Natural killer cell (primary cell): ENCODE data around the gene STARD7. TPM values are rescaled to one million over a fixed set of nuclear protein-coding genes. Genes with fewer than 3 reads are reported as not detected.
A peak's percentile ranks its signal among the peaks of the same experiment; 100 is the strongest.

Experiments
- ATAC-seq, 3 donors: fragments of 150-1000 bp in 2 of 3; fragments of 200-7000 bp in 1 of 3; cut with Tn5 transposase; 1 replicate in 1 of 3; 2 replicates in 2 of 3; pipeline ENCODE4 v1.10.0; 2021; ENCODE audit warnings: mild to moderate bottlenecking in 2 of 3, moderate library complexity in 2 of 3
- DNase-seq, 2 donors: peaks; one replicate each; pipeline versions ENCODE4 v3.0.0 to v3.0.0-alpha.2; 2013 to 2021; ENCODE audit warnings: mixed read lengths in 1 of 2
- H3K27ac ChIP-seq: one replicate; pipeline ENCODE4 v1.5.1; 2013; ENCODE audit warnings: mild to moderate bottlenecking, low read length
- H3K27me3 ChIP-seq: one replicate; pipeline ENCODE4 v1.6.1; 2013; ENCODE audit warnings: low read length; ENCODE audit not compliant: control insufficient read depth, insufficient read depth
- H3K36me3 ChIP-seq: one replicate; pipeline ENCODE4 v1.6.1; 2013; ENCODE audit warnings: low read length; ENCODE audit not compliant: control insufficient read depth, insufficient read depth
- H3K4me1 ChIP-seq: one replicate; pipeline ENCODE4 v1.6.1; 2013; ENCODE audit warnings: low read length; ENCODE audit not compliant: control insufficient read depth, insufficient read depth
- H3K4me3 ChIP-seq: one replicate; pipeline ENCODE4 v1.5.1; 2013; ENCODE audit warnings: low read length
- H3K9me3 ChIP-seq: one replicate; pipeline ENCODE4 v1.6.1; 2013; ENCODE audit warnings: low read length; ENCODE audit not compliant: control insufficient read depth, insufficient read depth
- H3K27ac Mint-ChIP-seq, 2 donors: one replicate each; pipeline ENCODE4 v1.8.0; 2022; ENCODE audit warnings: mild to moderate bottlenecking in 2 of 2, mixed read lengths in 2 of 2, moderate library complexity in 1 of 2
- H3K27me3 Mint-ChIP-seq, 2 donors: one replicate each; pipeline ENCODE4 v1.8.0; 2022; ENCODE audit warnings: low read depth in 2 of 2, mixed read lengths in 2 of 2
- H3K36me3 Mint-ChIP-seq: one replicate; pipeline ENCODE4 v1.8.0; 2022; ENCODE audit warnings: mixed read lengths
- H3K4me1 Mint-ChIP-seq, 2 donors: one replicate each; pipeline ENCODE4 v1.8.0; 2022; ENCODE audit warnings: mixed read lengths in 2 of 2
- H3K4me3 Mint-ChIP-seq: one replicate; pipeline ENCODE4 v1.8.0; 2022; ENCODE audit warnings: mild to moderate bottlenecking, moderate library complexity, mixed read lengths
- H3K9me3 Mint-ChIP-seq, 2 donors: one replicate each; pipeline ENCODE4 v1.8.0; 2022; ENCODE audit warnings: mixed read lengths in 2 of 2
- WGBS: methylation state at CpG from one replicate; pipeline ENCODE4 v1.1.7; 2013; ENCODE audit warnings: missing lambda C conversion rate; ENCODE audit not compliant: insufficient coverage; 5-methylcytosine and 5-hydroxymethylcytosine counted together
- intact Hi-C: fragments of 100-400 bp; cut with micrococcal nuclease; formaldehyde crosslinking; loops from one replicate; pipeline ENCODE4 v1.14.2; 2022
- total RNA-seq, 4 donors: library from RNA; stranded (reverse); fragments of 120-200 nt in 1 of 4; gene quantifications; one replicate each; pipeline versions ENCODE4 v1.2.3 to v1.2.4, GENCODE V29; 2013 to 2022
- TF ChIP-seq, protein P1 (sequence below): fragments of 200-600 bp; IDR thresholded peaks from one replicate; pipeline ENCODE4 v1.8.0; 2022; ENCODE audit warnings: antibody characterized with exemption

The STARD7 gene
- total RNA-seq, 3 donors from 2014 or later (not counting 1 experiment from before 2014, with no cell fraction given) = 62.6 to 106 (median 86.1) TPM

DNA sequence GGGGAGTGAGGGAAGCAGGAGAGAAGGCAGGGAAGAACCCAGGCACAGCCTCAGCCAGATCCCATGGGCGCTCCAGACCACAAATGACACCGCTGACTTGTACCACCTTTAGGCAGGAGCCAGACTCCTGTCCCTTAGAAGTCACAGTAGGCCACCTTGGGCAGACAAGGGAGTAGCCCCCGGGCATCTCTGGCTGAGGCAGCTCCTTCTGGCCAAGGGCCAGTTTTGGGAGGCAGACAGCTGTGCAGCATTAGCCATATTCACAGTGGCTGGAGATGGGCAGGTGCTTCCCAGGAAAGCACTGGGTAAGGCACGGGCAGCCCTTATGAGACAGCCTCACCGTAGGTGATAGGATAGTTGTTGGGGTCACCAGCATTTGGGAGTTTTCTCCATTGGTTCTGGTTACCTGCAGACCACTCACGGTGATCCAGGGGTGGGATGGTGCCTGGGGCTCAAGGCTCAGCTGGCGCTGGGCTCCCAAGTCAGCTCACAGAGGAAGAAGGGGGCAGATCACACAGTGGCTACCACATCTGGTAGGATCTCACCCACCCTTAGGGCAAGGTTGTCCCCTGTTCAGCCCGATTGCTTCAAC, 72.4 kb downstream of the STARD7 start:
- Histone ChIP-seq H3K4me3 (no peak overlapping the region), H3K36me3 (no peaks in the 10 kb centered on the region), H3K27me3 (no peaks in the 10 kb centered on the region), H3K27ac (no peak overlapping the region), H3K9me3 (no peaks in the 10 kb centered on the region), H3K4me1 (peaks cover 31% of the 10 kb centered on the region)
- WGBS = 90% methylated on average over 8 of the region's 8 CpGs
- Mint-ChIP-seq H3K27me3 (no peaks in the 10 kb centered on the region), H3K27ac (peak overlapping the region; percentile 36 to 79), H3K4me3 (no peak overlapping the region), H3K4me1 (peaks cover 0 to 35% of the 10 kb centered on the region in 2 donors), H3K9me3 (no peaks in the 10 kb centered on the region), H3K36me3 (no peaks in the 10 kb centered on the region)
- intact Hi-C loops = no loop called here
- ATAC-seq (peak in 1 of 3 donors; percentile 1), DNase-seq (no peak)
- TF ChIP-seq, protein P1, sequence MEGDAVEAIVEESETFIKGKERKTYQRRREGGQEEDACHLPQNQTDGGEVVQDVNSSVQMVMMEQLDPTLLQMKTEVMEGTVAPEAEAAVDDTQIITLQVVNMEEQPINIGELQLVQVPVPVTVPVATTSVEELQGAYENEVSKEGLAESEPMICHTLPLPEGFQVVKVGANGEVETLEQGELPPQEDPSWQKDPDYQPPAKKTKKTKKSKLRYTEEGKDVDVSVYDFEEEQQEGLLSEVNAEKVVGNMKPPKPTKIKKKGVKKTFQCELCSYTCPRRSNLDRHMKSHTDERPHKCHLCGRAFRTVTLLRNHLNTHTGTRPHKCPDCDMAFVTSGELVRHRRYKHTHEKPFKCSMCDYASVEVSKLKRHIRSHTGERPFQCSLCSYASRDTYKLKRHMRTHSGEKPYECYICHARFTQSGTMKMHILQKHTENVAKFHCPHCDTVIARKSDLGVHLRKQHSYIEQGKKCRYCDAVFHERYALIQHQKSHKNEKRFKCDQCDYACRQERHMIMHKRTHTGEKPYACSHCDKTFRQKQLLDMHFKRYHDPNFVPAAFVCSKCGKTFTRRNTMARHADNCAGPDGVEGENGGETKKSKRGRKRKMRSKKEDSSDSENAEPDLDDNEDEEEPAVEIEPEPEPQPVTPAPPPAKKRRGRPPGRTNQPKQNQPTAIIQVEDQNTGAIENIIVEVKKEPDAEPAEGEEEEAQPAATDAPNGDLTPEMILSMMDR = no peak

DNA sequence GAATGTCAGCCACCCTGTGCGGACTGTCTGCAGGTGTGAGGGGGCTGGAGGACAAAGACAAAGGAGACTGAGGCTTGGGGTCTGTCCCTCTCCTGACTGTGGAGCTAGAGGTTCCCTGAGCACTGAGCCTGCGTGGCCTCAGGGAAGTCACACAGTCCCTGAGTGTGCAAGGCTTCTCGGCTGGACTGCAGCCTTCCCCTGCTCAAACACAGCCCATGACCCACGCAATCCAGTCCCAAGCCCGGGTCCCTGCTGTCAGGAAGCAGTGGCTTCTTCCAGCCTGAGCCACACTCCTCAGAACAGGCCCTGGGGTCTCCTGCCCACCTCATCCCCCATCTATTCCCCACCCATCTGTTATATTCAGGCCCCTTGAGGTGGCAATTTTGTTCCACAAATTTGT, 73.0 kb downstream of the STARD7 start:
- Mint-ChIP-seq H3K4me1 (peaks cover 0 to 36% of the 10 kb centered on the region in 2 donors), H3K4me3 (peak overlapping the region; percentile 31), H3K36me3 (no peaks in the 10 kb centered on the region), H3K27me3 (no peaks in the 10 kb centered on the region), H3K27ac (peak overlapping the region; percentile 36 to 79), H3K9me3 (no peaks in the 10 kb centered on the region)
- TF ChIP-seq, protein P1 = no peak
- no peak for DNase-seq
- Histone ChIP-seq H3K4me3 (no peak overlapping the region), H3K27me3 (no peaks in the 10 kb centered on the region), H3K36me3 (no peaks in the 10 kb centered on the region), H3K27ac (no peak overlapping the region), H3K4me1 (peaks cover 30% of the 10 kb centered on the region), H3K9me3 (no peaks in the 10 kb centered on the region)
- no peak for ATAC-seq
- 93% methylated on average over 5 of the region's 5 CpGs for WGBS
- intact Hi-C loops = no loop called here

DNA sequence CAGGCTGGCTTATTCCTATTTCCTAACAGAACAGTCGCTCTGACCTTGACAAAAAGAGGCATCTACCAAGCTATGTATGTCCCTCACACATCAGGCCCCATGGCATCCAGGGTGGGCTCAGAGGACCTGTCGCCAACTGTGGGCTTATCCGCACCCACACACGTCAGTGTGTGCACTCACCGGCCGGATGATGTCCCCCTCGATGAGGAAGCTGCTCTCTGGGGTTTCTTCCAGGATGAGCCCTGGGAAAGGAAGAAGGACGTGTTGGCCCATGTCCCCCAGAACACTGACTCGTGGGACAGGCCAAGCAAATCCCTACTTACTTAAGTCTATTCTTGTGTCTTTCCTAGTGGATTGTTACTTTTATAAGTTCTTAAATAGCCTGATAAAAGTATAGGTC, 73.5 kb downstream of the STARD7 start:
- no peaks in the 10 kb centered on the region for H3K9me3 Mint-ChIP-seq
- ATAC-seq = no peak

More for the DNA sequence above, 73.5 kb downstream of the STARD7 start:
- Mint-ChIP-seq H3K36me3 (no peaks in the 10 kb centered on the region), H3K27me3 (no peaks in the 10 kb centered on the region), H3K27ac (peak overlapping the region; percentile 47 to 79), H3K4me3 (peak overlapping the region; percentile 31), H3K4me1 (peaks cover 0 to 41% of the 10 kb centered on the region in 2 donors)
- no peak overlapping the region for H3K4me3 ChIP-seq
- no peaks in the 10 kb centered on the region for H3K36me3 ChIP-seq
- no peak for DNase-seq
- WGBS = 95% methylated on average over 7 of the region's 9 CpGs
- H3K4me1 ChIP-seq = peaks cover 34% of the 10 kb centered on the region
- H3K27me3 ChIP-seq = no peaks in the 10 kb centered on the region
- H3K9me3 ChIP-seq = no peaks in the 10 kb centered on the region
- TF ChIP-seq, protein P1 = no peak
- intact Hi-C loops = no loop called here
- no peak overlapping the region for H3K27ac ChIP-seq

Other genes starting within 250 kb of the STARD7 start
- 10 to 100 TPM; 84.5 to 91.5 (median 85.4) TPM for gene ANKRD36C, start 217.0 kb downstream of the STARD7 start, total RNA-seq
- 1 to 10 TPM; 2.3 to 6.0 (median 3.8) TPM for gene GPAT2, start 173.9 kb downstream of the STARD7 start, total RNA-seq
- gene ADRA2B, start 92.3 kb downstream of the STARD7 start, total RNA-seq = 1 to 10 TPM in 1 of 3 donors, under 1 TPM in 2; 0.18 to 1.3 (median 0.38) TPM
- gene ASTL, start 70.3 kb downstream of the STARD7 start, total RNA-seq = 10 to 100 TPM in 1 of 3 donors, 1 to 10 TPM in 2; 5.5 to 11.3 (median 8.8) TPM
- 100 to 1,000 TPM; 300 to 564 (median 432) TPM for gene DUSP2, start 63.4 kb downstream of the STARD7 start, total RNA-seq
- 10 to 100 TPM; 49.8 to 59.3 (median 54.5) TPM for gene TMEM127, start 57.2 kb upstream of the STARD7 start, total RNA-seq
- 100 to 1,000 TPM in 2 of 3 donors, 10 to 100 TPM in 1; 74.9 to 109 (median 106) TPM for gene CIAO1, start 57.4 kb upstream of the STARD7 start, total RNA-seq
- gene SNRNP200, start 96.7 kb upstream of the STARD7 start, total RNA-seq = 100 to 1,000 TPM; 207 to 236 (median 228) TPM
- 10 to 100 TPM; 14.1 to 28.7 (median 20.5) TPM for gene ITPRIPL1, start 116.5 kb upstream of the STARD7 start, total RNA-seq
- 1 to 10 TPM; 2.1 to 2.9 (median 2.7) TPM for gene NCAPH, start 126.9 kb upstream of the STARD7 start, total RNA-seq